ENCODE data around the gene IQCF5.
"Not testable (repeated sequence)": the region's sequence is repeated elsewhere in the genome, so short reads cannot be mapped to it uniquely, and the experiment has no call there.

IQCF5 gene

GRCh38 chr3:51875501-51875900, at the start of gene IQCF5:
TSS of gene IQCF5 (minus strand) at chr3:51875601. CDS start at chr3:51875531, 70 bp downstream.
- DNase-seq (ENCODE audit: insufficient read length, low spot score) (no peak), FAIRE-seq (no peak)
- no peak for TF ChIP-seq POLR2A (IDR thresholded peaks at IDR 0.05; ENCODE audit: low read depth, low read length)

DNA sequence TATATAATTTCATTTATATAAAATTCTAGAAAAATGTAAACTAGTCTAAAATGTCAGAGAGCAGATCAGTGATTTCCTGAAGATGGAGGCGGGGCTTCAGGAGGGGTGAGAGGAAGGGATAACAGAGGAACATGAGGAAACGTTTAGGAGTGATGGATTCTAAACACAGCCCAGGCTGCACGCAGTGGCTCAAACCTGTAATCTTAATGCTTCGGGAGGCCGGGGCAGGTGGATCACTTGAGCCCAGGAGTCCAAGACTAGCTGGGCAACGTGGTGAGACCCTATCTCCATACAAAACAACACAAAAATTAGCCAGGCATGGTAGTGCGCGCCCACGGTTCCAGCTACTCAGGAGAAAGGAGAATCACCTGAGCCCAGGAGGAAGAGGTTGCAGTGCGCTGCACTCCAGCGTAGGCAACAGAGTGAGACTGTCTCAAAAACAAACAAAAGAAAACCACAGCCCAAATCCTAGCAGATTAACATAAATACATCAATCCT, 45.7 kb upstream of the IQCF5 start:
- FAIRE-seq (no peak), DNase-seq (ENCODE audit: insufficient read length, low spot score) (no peak)
- TF ChIP-seq POLR2A (IDR thresholded peaks at IDR 0.05; ENCODE audit: low read depth, low read length) = no peak

DNA sequence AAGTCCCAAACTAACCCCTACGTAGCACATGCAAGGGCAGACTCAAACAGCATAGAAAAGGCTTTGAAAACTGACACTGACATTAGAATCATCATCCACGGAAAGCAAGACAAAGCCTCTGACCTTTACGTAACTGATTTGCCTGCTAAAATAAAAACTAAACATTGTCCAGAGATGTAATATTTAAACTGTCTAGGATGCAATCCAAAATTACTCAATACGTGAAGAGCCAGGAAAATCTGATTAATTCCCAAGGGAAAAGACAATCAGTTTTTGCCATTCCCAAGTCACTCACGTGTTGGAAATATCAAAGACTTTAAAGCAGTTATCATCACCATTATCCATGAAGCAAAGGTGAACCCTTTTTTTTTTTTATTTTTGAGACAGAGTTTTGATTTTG, 41.0 kb upstream of the IQCF5 start:
- FAIRE-seq (no peak), DNase-seq (ENCODE audit: insufficient read length, low spot score) (no peak)
- no peak for TF ChIP-seq POLR2A (IDR thresholded peaks at IDR 0.05; ENCODE audit: low read depth, low read length)

- no peak for TF ChIP-seq POLR2A (IDR thresholded peaks at IDR 0.05; ENCODE audit: low read depth, low read length)
- DNase-seq (ENCODE audit: insufficient read length, low spot score) = no peak
- FAIRE-seq = no peak
Measured at GRCh38 chr3:51908026-51908425, 32.6 kb upstream of the IQCF5 start.

DNA sequence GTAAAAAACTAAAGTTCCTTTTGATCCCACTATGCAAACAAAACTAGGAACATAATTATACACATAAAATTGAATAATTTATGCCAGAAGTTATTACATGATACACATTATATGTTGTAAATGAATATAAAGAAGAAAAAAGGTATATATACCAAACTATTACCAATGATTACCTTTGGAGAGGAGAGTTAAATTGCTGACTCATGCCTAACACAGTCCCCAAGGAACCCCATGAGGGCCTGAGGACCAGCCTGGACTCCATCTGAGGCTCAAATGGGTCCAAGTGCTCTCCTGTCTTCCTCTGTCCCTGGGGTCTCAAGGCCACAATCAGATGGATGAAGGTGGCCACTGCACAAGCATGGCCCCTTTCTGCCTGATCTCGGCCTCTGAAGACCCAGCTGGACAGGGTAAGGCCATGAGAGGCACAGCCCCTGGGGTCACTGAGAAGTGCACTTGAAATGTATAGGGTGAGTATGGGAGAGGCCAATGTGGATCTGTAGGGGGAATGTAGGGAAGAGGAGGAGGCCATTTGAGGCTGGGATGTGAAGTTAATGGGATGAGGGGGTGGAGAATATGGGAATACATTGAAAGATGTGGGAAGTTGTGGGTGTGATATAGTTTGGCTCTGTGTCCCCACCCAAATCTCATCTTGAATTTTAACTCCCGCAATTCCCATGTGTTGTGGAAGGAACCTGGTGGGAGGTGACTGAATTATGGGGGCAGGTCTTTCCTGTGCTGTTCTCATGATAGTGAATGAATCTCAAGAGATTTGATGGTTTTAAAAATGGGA, 28.8 kb upstream of the IQCF5 start:
- no peak for DNase-seq (ENCODE audit: insufficient read length, low spot score)
- no peak for FAIRE-seq
- no peak for TF ChIP-seq POLR2A (IDR thresholded peaks at IDR 0.05; ENCODE audit: low read depth, low read length)

GRCh38 chr3:51902361-51902760, 27.0 kb upstream of the IQCF5 start:
- DNase-seq (ENCODE audit: insufficient read length, low spot score); FAIRE-seq: not testable (repeated sequence)

DNA sequence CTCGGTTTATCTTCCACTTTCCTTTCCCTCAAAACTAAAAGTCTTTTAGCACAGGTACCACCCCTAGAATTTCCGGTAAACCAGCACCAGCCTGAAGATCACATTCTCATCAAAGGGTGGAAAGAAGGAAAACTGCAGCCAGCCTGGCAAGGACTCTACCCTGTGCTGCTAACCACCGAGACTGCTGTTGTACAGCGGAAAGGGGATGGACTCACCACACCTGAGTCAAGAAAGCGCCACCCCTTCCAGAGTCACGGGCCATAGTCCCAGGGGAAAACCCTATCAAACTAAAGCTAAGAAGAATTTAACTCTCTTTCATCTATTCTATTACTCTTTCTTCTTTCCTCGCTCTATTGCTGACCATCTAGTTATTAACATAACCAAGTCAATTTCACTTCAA, 24.6 kb upstream of the IQCF5 start:
- not testable (repeated sequence) for FAIRE-seq; DNase-seq (ENCODE audit: insufficient read length, low spot score)

- FAIRE-seq = no peak
Measured at GRCh38 chr3:51897391-51897790, 22.0 kb upstream of the IQCF5 start.

DNA sequence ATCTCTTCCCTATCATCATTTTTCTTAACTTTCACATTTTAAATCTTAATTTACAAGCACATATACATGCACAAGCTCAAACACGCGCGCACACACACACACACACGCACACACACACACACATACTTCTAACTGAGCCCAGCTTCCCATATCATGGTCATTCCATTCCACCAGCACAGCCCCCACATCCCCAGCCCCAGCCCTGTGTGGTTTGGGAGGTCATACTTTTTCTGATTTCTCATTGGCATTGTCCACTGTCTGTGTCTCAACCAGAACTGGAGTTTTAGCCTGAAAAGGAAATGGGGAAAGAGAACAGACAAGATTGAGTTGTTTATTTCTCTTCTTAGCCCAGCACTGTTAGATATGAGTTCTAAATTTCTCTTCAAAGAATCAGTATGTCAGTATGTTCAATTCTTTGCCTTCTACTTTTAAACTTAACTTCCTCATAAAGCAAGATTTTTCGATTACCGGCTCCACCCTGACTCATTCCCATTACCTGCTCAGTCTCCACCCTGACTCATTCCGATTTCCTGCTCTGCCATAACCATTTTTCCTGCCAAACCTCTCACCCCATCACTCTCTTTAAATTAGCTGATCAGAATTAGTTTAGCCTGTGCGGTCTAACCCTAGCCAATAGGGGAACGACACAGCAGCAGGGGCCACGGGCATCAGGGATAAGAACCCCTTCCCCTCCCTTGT, 21.4 kb upstream of the IQCF5 start:
- no peak for TF ChIP-seq POLR2A (IDR thresholded peaks at IDR 0.05; ENCODE audit: low read depth, low read length)
- FAIRE-seq = no peak
- no peak for DNase-seq (ENCODE audit: insufficient read length, low spot score)

More at GRCh38 chr3:51897391-51897790, 22.0 kb upstream of the IQCF5 start:
- DNase-seq (ENCODE audit: insufficient read length, low spot score) = no peak
- no peak for TF ChIP-seq POLR2A (IDR thresholded peaks at IDR 0.05; ENCODE audit: low read depth, low read length)

DNA sequence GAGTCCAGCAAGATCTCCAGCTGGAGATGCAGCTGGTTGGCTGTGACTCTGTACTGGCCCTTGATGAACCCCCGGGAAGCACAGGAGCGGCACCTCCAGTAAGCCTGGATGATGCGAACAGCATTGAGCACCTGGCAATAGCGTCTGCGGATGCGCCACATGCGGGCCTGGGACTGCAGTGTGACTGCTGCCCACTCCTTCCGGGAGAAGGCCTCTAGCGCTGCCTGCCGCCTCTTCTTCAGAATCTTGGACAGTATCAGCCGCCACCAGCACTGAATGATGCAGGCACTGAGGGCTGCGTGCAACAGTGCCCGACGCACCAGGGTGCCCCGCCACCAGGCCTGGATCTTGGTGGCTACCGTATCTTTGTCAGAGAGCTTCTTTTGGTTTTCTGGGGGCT, 19.5 kb upstream of the IQCF5 start:
- no peak for DNase-seq (ENCODE audit: insufficient read length, low spot score)
- FAIRE-seq = no peak
- TF ChIP-seq POLR2A (IDR thresholded peaks at IDR 0.05; ENCODE audit: low read depth, low read length) = no peak

DNA sequence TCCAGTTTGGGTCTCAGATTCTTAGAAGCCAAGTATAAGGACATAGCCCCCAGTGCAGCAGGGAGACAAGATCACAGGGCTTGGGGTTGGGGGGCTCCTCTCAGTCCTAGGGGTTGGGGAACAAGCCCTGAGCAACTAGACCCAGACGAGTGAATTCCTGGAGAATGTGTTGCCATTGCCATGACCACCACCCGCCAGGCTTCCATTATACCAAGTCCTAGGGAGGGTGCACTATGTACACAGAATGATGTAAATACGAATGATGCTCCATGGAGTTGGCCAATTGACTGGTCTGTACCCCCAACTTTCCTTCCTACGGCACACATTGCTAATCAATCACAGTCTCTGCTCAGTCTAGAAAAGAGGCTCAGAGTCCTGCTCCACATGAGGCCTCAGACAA, 19.0 kb upstream of the IQCF5 start:
- FAIRE-seq = no peak
- TF ChIP-seq POLR2A (IDR thresholded peaks at IDR 0.05; ENCODE audit: low read depth, low read length) = no peak
- no peak for DNase-seq (ENCODE audit: insufficient read length, low spot score)

DNA sequence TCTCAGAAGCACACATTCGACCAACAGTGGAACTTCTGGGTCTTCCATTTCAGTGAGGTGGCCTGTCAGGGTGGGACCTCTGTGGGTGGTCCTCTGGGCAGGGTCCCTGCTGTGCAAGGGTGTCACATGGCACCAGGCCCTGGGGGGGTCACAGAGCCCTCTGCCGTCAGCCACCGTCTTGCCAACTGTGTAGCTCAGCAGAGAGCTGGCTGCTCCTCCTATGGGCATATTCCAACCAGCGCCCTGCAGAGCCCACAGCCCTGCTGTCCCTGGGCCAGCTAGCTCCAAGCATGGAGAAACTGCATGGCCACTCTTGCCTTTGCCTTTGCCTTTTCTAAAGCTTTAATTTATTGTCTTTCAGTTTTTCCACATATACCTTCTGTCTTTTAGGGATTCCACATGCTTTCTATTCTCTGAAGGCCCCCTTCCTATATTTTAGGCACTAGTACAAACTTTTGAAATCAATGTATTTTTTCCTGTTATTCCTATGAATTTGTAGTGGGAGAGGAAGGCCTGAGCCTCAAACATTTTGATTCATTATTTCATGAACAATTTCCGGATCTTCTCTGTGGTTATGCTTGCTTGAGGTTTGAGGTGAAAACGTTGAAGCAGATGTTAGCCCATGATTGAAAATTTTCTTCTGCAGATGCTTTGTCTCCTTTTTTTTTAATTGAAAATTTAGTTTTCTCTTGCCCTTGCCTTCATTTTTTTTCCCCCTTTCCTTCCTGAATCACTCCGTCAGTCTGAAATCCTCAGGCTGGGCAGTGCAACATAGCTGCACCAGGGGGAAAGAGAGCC, 16.0 kb upstream of the IQCF5 start:
- TF ChIP-seq POLR2A (IDR thresholded peaks at IDR 0.05; ENCODE audit: low read depth, low read length) = no peak
- FAIRE-seq (no peak), DNase-seq (ENCODE audit: insufficient read length, low spot score) (no peak)

- DNase-seq (ENCODE audit: insufficient read length, low spot score) (no peak), FAIRE-seq (no peak)
- TF ChIP-seq POLR2A (IDR thresholded peaks at IDR 0.05; ENCODE audit: low read depth, low read length) = no peak
Measured at GRCh38 chr3:51888463-51889105, 13.2 kb upstream of the IQCF5 start.

GRCh38 chr3:51887620-51888019, 12.2 kb upstream of the IQCF5 start:
- no peak for DNase-seq (ENCODE audit: insufficient read length, low spot score)

More at GRCh38 chr3:51887620-51888019, 12.2 kb upstream of the IQCF5 start:
- no peak for FAIRE-seq
- no peak for TF ChIP-seq POLR2A (IDR thresholded peaks at IDR 0.05; ENCODE audit: low read depth, low read length)

Data from H54 (cell line).